VCaP (cell line): ENCODE data around the gene PRPF6.
A peak's percentile ranks its signal among the peaks of the same experiment; 100 is the strongest.

Experiments used
- H3K27ac ChIP-seq: fragments of 450-650 bp; 2 replicates; pipeline ENCODE4 v1.5.1; 2017
- TF ChIP-seq, protein P1 (sequence below): fragments of 450-650 bp; conservative IDR thresholded peaks from 2 replicates; pipeline ENCODE4 v1.5.1; 2017; ENCODE audit warnings: mild to moderate bottlenecking, moderate library complexity

PRPF6 gene

DNA sequence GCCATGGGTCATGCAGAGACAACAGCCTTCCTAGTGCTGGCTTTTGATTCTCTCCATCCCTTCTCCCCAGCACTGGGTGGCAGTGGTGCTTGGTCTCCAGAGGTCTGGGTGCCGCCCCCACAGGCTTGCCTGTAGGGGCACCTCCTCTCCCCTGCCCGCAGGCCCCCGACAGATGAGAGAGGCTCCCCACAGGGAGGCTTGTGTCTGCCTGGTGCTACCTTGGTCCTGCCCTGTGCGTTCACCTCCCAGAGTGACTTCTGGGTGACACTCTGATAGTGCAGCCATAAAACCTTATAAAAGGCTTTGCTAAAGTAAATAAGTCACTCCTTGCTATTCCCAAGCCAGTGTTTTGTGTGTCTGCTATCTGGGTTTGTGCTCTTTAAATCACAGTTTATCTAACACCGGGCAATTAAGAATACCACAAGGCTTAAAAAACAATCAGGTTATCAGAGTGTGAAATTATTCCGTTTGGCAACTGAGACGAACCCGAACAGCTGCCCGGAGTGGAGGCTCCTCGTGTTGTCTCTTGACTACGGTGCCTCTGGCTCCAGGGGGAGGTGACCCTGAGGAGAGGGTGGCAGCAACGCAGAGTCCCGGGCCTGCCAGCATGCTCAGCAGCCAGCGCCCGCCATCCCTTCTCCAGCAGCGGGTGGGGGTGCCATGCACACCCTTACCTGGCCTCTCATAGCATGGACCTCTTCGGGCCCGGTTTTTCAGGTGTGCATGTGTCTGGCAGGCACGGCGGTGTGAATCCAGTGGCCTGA, 49.6 kb downstream of the PRPF6 start:
- H3K27ac ChIP-seq: peak overlapping the region; percentile 59
- TF ChIP-seq, protein P1, sequence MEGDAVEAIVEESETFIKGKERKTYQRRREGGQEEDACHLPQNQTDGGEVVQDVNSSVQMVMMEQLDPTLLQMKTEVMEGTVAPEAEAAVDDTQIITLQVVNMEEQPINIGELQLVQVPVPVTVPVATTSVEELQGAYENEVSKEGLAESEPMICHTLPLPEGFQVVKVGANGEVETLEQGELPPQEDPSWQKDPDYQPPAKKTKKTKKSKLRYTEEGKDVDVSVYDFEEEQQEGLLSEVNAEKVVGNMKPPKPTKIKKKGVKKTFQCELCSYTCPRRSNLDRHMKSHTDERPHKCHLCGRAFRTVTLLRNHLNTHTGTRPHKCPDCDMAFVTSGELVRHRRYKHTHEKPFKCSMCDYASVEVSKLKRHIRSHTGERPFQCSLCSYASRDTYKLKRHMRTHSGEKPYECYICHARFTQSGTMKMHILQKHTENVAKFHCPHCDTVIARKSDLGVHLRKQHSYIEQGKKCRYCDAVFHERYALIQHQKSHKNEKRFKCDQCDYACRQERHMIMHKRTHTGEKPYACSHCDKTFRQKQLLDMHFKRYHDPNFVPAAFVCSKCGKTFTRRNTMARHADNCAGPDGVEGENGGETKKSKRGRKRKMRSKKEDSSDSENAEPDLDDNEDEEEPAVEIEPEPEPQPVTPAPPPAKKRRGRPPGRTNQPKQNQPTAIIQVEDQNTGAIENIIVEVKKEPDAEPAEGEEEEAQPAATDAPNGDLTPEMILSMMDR: no peak

DNA sequence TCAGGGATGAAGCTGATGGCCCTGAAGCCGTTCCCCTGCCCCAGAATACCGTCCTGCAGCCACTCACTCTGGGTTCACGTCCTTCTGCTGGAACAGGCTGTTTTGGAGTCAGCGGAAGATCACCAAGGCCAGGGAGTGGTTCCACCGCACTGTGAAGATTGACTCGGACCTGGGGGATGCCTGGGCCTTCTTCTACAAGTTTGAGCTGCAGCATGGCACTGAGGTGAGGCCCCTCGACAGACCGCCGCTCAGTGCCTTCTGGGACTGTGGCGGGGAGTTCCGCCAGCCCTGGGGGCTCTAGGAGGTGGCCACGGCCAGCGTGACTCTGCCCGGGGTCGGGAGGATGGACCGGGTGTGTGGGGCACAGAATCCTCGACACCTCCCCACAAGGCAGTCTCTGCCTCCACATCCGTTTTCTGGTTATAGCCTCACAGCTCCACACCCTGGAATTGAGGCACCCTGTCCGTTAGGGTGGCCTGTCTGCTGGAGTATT, 50.9 kb downstream of the PRPF6 start:
- peak overlapping the region; percentile 59; the same call in 1 of the 2 replicates for H3K27ac ChIP-seq
- TF ChIP-seq, protein P1: no peak

DNA sequence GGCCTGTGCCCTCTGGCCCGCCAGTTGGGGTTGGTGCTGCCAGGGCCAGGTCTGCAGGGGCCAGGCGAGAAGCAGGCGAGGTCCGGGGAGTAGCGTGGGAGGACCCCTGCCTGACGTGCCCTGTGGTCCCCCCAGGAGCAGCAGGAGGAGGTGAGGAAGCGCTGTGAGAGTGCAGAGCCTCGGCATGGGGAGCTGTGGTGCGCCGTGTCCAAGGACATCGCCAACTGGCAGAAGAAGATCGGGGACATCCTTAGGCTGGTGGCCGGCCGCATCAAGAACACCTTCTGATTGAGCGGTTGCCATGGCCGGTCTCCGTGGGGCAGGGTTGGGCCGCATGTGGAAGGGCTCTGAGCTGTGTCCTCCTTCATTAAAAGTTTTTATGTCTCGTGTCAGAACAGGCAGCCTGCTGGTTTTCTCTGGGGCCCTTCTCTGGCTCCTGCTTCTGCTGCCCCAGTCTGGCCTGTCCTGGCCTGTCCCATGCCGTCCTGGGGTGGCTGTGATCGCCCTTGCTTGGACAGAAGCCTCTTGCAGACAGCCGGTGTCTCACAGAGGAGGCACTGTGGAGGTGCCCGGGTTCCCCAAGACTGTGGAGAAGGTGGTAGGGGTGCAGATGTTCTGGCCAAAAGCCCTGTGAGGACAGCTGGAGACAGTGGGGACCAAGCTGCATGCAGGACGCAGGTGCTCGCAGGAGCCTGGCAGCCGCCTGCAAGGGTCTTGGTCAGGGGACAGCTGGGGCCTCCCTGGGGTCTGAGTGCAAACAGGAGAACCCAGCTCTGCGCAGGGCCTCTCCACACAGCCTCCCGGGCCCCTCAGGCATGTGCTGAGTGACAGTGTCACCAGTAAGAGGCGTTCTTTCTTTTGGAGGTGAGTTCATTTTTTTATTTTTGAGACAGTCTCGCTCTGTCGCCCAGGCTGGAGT, 52.0 kb downstream of the PRPF6 start:
- TF ChIP-seq, protein P1: no peak
- no peak overlapping the region for H3K27ac ChIP-seq

DNA sequence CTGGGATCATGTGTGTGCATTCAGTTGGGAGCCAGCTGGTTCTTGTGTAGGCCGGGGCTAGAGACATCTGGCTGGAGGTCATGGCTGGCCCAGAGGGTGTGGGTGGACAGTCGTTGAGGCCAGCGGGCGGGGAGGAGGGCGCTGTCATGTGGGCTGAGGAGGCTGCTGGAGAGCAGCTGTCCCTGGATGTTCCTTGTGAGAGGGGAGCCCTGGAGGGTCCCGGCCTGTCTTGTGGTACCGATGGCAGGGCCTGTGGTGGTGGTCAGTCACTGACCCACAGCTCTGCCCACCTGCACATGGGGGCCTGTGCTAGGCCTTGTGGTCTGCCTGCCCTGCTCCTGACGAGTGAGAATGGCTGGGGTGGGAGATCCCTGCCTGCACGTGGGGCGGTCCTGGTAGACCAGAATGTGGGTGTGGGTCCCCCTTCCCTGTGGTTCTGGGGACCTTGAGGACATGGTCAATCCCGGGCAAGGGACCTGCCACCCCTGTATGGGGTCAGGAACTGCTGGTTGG, 53.1 kb downstream of the PRPF6 start:
- H3K27ac ChIP-seq: no peak overlapping the region
- TF ChIP-seq, protein P1: no peak

DNA sequence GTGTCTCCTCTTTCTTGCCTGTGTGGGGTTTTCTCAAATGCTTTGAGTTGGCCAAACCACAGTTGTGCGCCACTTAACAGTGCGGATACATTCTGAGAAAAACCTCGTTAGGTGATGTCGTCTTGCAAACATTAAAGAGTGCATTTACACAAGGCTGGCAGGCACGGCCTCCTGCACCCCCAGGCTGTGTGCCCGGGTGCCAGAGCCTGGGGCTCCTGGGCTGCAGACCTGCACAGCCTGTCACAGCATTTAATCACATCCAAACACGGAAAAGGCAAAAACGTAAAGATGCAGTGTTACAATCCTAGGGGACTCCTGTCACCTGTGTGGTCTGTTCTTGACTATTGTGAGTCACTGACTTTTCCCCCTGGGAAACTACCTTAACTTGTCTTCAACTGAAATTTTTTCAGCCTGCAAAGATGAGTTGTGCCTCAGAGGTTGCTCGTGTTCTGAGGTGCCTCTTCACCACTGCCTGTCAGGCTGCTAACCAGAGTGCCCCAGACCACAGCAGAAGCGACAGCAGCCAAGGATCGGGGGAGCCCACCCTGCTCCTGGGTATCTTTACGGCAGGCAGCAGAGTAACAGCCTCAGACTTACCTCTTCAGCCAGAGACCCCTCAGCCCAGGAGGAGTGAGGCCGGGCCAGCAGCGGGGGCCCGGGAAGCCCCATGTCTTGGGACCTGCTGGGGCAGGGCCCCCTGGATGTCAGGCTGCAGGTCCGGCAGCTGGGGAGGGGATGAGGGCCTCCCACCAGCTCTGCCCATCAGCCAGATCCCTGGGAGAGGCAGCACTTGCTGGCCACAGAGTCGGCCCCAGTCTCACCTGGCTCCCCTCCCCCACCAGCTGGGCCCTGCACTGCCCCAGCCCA, 54.4 kb downstream of the PRPF6 start:
- TF ChIP-seq, protein P1: no peak
- no peak overlapping the region for H3K27ac ChIP-seq

DNA sequence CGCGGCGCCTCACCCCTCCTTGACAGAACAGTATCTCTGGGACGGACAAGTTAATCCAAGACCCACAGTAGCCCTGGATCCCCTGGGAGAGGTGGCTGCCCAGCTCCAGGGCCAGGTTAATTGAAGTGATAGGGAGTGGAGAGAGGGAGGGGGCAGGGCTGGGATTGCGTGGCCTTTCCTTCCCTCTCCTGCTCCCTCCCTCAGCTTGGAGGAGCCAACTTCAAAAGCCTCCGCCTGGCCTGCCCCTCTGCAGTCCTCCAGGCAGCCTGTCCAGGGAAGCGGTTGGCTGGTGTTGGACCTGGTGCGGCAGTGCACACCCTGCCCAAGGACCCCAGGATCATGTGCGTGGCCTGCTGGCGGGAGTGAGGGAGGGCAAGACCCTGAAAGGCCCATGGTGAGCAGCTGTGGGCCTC, 55.0 kb downstream of the PRPF6 start, which contains the start of gene C20orf204:
Gene C20orf204, plus strand, starts transcription at position 250 of the 413 bp plus-strand sequence. Its CDS starts 142 bp downstream, at position 392.
- TF ChIP-seq, protein P1: no peak
- no peak within 1 kb of the TSS for H3K27ac ChIP-seq
